G401 (cell line): Measurements from ENCODE around the gene ETV6. TPM values are rescaled to one million over a fixed set of nuclear protein-coding genes. Genes with fewer than 3 reads are reported as not detected.

Experiments
- DNase-seq: peaks from one replicate; pipeline ENCODE4 v3.0.0-alpha.2; 2015; ENCODE audit warnings: low spot score
- in situ Hi-C: cut with HindIII; loops from 2 replicates; pipeline ENCODE4 v1.10.0; 2016; ENCODE audit warnings: low sequenced_read_pairs, mixed read lengths
- total RNA-seq: library from RNA; depleted of rRNA; stranded (reverse); fragments of >200 nt; shearing (Covaris generic); gene quantifications from 2 replicates; pipeline ENCODE4 v1.2.3, GENCODE V29; 2014

Gene ETV6
- total RNA-seq, 1 experiment from 2014 or later: 1.3 TPM

- DNase-seq: no peak
- in situ Hi-C loops: no loop called here
These were observed 177.9 kb downstream of the ETV6 start for GRCh38 chr12:11827091-11828061.

DNA sequence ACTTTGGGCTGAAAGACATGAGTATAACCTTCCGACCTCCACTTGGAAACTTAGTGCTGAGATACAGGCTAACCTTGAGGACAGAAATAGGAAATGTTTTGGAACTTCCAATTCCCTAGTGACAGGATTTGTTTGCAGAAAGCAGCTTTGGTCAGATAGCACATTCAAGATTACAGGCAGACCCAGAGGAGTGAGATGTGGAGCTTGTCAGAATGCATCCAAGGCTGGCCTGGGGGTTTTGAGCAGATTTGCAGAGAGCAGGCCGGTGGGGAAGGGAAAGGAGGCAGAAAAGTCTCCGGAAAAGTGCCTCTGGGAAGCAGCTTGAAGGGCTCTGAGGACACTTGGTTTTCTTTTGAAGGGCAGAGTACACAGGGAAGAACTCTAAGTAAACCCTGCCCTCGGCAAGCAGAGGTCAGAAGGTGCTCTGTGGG lies 180.3 kb downstream of the ETV6 start:
- in situ Hi-C loops: no loop called here
- DNase-seq: no peak

DNA sequence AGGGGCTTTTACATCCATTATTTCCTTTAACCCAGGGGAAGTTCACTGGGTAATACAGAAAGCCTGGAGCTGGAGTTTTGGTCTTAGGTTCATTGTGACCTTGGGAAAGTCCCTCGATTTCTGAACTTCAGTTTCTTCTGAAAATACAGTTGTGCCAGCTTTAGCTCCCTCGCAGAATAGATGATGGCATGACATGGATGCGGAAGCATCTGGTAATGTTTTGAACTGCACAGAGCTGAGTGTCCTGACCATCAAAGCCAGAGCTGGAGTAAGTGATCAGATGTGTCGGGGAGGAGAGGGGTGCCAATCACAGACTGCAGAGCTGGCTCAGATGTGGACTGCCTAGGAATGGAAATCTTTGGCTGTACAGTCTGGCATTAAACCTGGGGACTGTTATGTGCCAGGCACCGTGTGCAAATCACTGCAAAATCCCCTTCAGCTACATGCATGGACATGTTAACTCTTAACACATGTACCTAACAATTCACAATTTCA lies 180.9 kb downstream of the ETV6 start:
- no peak for DNase-seq
- in situ Hi-C loops: no loop called here

DNA sequence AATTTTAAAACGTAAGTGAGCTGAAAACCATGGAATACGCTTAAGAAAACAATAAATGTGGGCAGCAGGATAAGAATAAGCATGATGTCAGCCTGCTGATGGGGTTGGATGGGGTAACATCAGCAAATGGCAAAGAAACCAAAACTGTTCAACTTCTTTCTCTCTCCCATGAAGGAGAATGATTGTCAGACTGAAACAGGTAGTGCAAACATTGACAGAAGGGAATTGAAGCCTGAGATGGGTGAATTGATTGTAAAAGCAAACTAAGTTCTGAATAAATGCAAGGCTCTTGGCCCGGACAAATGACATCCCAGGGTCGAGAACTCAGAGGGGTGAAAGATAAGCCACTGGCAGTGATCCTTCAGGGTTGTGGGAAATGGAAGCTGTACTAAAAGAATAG lies 182.6 kb downstream of the ETV6 start:
- in situ Hi-C loops: no loop called here
- DNase-seq: no peak

DNA sequence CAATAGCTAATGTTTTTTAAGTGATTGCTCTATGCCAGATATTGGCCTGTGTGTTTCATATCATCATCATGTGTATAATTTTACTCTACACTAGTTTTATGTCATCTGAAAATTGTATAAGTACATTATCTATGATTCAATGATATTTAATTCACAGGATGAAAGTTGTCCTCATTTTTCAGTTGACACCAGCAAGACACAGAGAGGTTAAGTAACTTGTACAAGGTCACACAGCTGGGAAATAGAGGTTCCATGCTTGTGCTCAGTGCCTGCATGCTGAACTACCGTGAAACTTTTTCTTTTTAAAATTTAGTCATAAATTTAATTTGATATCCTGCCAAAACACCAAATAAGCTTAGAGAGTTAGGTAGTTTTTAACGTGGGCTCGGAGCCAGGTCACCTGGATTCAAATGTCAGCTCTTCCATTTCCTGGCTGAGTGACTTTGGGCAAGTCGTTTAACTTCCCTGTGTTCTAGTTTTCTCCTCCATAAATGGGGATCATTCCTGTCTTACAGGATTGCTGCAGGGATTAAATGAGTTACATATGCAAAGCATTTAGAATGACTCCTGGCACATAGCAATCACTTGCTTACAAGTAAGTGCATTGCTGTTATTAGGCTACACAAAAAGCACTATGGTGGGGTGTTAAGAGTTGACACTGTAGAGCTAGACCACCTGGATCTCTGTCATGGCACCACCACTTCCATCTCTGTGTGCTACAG lies 183.9 kb downstream of the ETV6 start:
- in situ Hi-C loops: no loop called here
- DNase-seq: no peak

GRCh38 chr12:11834104-11834812 lies 184.8 kb downstream of the ETV6 start:
- in situ Hi-C loops: no loop called here
- no peak for DNase-seq

GRCh38 chr12:11834931-11835330 lies 185.5 kb downstream of the ETV6 start:
- in situ Hi-C loops: no loop called here
- DNase-seq: no peak

DNA sequence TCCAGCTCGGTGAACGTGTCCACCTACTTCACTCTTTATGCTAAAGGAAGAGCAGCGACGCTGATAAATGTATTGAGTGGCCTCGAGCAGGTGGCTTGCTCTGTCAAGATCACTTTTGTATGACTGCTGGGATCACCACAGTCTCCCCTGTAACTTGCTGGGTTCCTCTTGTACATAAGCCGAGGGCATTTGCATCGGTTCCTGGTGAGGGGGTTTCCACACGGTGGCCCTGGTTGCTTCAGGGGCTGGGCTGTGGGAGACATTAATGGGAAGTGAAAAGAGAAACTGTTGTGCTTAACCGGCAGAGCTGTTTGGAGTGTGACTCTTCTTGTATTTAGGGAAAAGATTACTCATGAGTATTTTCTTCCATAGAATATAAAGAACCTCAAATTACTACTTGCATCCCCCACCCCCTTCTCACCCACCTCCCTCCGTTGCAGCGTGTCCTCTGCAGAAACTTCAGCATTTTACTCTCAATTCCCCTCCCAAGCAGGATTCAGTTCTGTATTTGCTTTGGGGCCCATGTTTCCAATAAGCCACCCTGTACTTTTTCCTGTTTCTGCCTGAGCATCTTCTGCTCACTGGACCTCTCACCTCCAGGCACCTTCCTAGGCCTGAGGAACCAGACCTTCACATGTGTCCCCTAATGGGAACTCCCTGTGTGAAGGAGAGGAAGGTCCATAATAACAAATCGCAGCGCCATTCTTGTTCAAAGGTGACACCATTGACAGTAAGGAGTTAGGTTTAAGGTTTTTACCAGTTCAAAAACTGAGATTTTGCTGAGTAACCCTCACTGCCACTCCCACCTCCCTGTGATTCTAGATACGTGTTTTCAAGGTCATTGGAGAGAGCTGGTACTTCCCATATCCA lies 187.0 kb downstream of the ETV6 start:
- in situ Hi-C loops: no loop called here
- no peak for DNase-seq

DNA sequence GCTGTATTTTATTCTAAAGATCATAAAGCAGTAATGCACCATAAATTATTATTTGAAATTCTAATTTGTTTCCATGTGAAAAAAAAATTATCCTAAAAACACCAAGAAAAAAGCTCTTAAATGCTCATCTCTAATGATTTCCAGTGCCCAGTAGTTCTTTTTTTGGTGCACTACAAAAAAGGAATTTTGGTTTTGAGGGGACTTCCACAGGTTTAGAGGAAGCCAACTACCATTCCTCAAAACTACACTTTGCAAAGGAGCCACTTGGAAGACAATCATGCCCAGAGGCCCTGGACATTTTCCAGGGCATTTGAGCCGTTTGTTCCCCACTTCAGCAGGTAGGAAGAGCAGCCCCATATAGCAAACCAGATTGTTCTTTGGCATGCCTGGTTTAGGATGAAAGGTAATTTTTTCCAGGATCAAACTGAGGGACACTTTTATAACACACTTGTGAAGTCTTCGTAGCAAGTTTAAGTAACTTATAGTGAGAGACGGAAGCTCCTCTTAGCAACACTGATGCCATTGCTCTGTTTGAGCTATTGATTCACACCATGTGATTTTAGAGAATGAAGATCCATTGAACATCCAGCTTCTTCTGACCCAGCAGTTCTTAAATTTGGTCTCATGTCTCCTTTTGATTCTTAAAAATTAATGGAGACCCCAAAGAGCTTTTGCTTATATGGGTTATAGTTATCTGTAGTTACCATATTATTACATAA lies 187.9 kb downstream of the ETV6 start:
- in situ Hi-C loops: no loop called here
- DNase-seq: no peak

- in situ Hi-C loops: no loop called here
- no peak for DNase-seq
These were observed 188.9 kb downstream of the ETV6 start for GRCh38 chr12:11838403-11838802.

DNA sequence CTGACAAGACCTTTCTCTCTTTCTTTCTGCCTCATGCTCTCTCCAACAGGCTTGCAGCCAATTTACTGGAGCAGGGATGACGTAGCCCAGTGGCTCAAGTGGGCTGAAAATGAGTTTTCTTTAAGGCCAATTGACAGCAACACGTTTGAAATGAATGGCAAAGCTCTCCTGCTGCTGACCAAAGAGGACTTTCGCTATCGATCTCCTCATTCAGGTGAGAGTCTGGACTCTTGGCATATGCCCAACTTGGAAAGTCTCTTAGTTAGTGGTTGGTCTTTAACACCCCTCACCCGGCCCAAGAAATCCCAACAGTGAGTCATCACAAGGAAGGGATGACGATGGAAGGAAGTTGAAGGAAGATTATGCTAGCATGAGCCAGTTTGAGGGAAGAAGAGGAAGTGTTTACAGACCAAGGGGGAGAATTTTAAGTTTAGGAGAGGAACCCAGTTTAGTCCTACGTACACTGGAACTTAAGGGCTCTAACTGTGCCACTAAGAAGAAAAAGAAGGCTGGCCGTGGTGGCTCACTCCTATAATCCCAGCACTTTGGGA lies 189.7 kb downstream of the ETV6 start:
- DNase-seq: no peak
- in situ Hi-C loops: no loop called here

DNA sequence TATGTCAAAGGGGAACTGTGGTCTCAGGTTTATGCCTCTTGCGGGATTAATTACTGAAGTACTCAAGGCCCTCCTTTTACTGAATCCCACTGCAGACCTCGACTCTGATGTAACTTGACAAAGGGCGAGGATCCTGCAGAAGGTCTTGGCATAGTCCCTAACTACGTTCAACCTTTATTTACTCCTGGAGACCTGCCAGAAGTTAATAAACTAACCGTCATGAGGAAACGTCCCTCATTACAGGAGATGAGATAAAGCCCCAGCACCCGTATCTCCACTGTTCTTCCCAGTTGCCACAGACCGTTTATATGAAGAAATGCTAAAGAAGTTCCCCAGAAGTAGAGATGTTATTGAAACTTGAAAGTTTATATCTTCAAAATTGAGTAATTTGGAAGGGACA lies 190.9 kb downstream of the ETV6 start:
- DNase-seq: no peak
- in situ Hi-C loops: no loop called here

DNA sequence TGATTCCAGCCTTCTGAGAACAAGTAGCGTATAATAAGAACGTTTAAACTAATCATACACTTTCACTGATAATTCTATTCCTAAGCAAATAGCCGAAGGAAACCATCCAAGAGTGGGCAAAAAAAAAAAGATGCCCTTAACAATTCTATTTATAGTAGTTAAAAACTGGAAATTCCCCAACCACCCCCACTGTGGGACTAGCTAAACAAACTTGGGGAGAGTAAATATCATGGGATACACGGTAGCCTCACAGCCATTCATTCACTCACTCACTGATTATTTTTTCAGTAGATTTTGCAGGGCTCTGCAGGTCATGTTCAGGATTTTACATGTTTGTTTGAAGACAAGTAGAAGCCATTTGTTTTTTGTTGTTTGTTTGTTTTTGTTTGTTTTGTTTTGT lies 197.0 kb downstream of the ETV6 start:
- DNase-seq: no peak
- in situ Hi-C loops: no loop called here

DNA sequence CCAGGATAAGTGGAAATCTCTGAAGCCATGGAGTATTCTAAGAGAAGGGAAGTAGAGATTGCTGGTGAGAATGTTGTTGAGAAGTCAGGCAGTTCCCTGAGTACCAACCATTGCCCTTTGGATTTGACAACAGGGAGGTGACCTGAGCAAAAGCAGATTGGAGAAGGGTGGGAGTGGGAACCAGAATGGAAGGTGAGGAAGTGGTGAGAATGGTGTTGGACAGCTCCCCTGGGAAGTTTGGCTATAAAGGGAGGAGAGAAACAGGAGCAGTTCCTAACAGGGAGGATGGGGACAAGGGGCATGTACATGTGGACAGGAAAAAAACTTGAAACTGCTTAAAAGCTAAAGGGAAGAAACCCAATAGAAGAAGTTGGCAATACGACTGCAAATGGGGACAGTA lies 198.1 kb downstream of the ETV6 start:
- in situ Hi-C loops: no loop called here

GRCh38 chr12:11849757-11850504 lies 200.5 kb downstream of the ETV6 start:
- in situ Hi-C loops: no loop called here
- no peak for DNase-seq

More for the DNA sequence above, 198.1 kb downstream of the ETV6 start:
- DNase-seq: no peak

DNA sequence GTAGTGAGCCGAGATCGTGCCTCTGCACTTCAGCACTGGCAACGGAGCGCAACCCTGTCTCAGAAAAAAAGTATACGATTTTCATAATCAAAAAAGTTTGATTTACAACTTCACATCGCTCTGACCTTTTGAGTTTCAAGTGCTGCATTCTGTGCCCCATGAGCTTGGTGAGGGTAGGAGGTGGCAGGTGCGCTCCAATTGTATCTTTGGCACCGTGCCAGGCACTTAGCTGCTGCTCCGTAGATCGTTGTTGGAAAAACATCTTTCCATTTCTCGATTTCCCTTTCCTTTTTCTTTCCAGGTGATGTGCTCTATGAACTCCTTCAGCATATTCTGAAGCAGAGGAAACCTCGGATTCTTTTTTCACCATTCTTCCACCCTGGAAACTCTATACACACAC lies 203.7 kb downstream of the ETV6 start:
- in situ Hi-C loops: no loop called here
- no peak for DNase-seq

DNA sequence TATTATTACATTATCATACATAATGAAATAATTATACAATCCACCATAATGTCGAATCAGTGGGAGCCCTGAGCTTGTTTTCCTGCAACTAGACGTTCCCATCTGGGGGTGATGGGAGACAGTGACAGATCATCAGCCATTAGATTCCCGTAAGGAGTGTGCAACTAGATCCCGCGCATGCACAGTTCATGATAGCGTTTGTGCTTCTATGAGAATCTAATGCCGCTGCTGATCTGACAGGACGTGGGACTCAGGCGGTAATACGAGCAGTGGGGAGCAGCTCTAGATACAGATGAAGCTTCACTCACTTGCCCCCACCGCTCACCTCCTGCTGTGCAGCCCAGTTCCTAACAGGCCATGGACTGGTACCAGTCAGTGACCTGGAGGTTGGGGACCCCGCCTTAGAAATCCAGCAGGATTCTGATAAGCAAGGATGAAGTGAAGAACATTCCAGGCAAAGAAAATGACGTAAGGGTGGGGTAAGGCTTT lies 204.6 kb downstream of the ETV6 start:
- in situ Hi-C loops: no loop called here
- no peak for DNase-seq
